Measurements from ENCODE around the gene PHYKPL. TPM values are rescaled to one million over a fixed set of nuclear protein-coding genes. Genes with fewer than 3 reads are reported as not detected.

The PHYKPL gene
- 70.2 and 71.3 TPM in 2 replicates for total RNA-seq
- long read RNA-seq, transcript PHYKPL-201 (13 exons, 2,038 nt): major isoform, 15 of 41 reads
- long read RNA-seq, partial matches to known transcripts: 2 of 41 reads
- long read RNA-seq, other reads (novel, unspliced or antisense): 24 of 41 reads

DNA sequence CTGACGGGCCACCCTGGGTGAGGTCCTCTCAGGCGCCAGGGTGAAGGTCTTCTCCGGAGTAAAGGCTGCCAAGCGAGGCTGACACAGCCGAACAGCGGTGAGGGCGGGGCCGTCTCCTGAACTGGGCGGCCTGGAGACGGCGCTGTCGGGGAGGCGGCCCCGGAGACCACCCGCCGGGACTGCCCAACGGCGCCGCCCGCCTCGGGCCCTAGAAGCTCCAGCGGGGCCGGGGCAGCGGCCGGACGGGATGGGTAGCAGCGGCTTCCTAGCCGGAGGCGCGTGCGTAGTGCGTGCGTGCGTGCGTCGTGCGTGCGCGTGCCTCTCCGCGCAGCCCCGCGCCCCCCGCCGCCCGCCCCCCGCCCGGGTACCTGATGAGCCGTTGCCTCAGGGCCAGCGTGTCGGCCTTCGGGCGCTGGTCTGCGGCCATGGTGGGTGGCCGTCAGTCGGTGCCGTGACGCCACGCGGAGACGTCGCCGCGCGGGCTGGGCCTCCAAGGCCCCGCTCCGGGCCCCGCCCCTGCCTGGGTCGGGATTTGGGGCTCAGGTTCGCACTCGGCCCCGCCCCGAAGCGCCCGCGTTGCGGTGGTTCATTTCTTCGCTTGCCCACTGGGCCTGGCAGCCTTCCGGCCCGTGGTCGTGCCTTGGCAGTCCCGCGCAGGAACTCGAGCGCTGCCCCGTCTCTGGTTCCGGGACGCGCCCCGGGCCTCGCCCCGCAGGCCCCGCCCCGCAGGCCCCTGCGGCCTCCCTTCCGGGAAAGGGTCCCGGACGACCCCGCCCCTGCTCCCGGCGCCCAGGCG, at the start of gene PHYKPL:
PHYKPL (minus strand) TSS at position 679 of the 796 bp plus-strand sequence; CDS start at position 427, 252 bp downstream.
- Mint-ChIP-seq H3K4me1 (ENCODE audit: unreplicated experiment) (peaks cover 29% of the 10 kb centered on the region), H3K4me3 (ENCODE audit: unreplicated experiment) (peak within 1 kb of the TSS; percentile 81), H3K36me3 (ENCODE audit: unreplicated experiment) (peaks cover 27% of the 10 kb centered on the region), H3K27me3 (ENCODE audit: unreplicated experiment) (no peaks in the 10 kb centered on the region), H3K27ac (ENCODE audit: unreplicated experiment) (peak within 1 kb of the TSS; percentile 81), H3K9me3 (ENCODE audit: unreplicated experiment) (peaks cover 7% of the 10 kb centered on the region)
- TF ChIP-seq, protein P1, sequence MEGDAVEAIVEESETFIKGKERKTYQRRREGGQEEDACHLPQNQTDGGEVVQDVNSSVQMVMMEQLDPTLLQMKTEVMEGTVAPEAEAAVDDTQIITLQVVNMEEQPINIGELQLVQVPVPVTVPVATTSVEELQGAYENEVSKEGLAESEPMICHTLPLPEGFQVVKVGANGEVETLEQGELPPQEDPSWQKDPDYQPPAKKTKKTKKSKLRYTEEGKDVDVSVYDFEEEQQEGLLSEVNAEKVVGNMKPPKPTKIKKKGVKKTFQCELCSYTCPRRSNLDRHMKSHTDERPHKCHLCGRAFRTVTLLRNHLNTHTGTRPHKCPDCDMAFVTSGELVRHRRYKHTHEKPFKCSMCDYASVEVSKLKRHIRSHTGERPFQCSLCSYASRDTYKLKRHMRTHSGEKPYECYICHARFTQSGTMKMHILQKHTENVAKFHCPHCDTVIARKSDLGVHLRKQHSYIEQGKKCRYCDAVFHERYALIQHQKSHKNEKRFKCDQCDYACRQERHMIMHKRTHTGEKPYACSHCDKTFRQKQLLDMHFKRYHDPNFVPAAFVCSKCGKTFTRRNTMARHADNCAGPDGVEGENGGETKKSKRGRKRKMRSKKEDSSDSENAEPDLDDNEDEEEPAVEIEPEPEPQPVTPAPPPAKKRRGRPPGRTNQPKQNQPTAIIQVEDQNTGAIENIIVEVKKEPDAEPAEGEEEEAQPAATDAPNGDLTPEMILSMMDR (IDR thresholded peaks at IDR 0.05): peak; percentile 33
- DNase-seq (ENCODE audit: extremely low spot score, unreplicated experiment): peak; percentile 91

DNA sequence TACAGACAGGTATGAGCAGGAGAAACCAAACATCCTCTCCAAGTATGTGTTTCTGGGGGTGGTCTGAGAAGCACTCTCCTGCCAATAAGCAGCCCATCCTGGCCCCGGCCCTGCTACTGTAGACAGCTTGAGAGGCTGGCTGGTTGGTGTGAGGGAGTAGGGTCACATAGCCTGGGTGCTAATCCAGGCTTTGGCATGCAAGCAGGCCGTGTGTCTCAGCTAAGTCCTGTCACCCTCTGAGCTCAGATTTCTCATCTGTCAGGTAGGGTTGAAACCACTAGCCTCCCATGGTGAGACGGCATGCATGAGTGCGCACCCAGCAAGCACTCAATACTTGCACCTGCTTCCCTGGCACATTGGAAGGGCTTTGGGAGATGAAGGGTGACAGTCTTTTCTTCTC, 49.8 kb upstream of the PHYKPL start:
- TF ChIP-seq, protein P1 (IDR thresholded peaks at IDR 0.05): no peak
- Mint-ChIP-seq H3K4me3 (ENCODE audit: unreplicated experiment) (no peak overlapping the region), H3K36me3 (ENCODE audit: unreplicated experiment) (no peaks in the 10 kb centered on the region), H3K4me1 (ENCODE audit: unreplicated experiment) (peaks cover 5% of the 10 kb centered on the region), H3K9me3 (ENCODE audit: unreplicated experiment) (peaks cover 11% of the 10 kb centered on the region), H3K27me3 (ENCODE audit: unreplicated experiment) (peaks cover 9% of the 10 kb centered on the region), H3K27ac (ENCODE audit: unreplicated experiment) (no peak overlapping the region)
- no peak for DNase-seq (ENCODE audit: extremely low spot score, unreplicated experiment)

DNA sequence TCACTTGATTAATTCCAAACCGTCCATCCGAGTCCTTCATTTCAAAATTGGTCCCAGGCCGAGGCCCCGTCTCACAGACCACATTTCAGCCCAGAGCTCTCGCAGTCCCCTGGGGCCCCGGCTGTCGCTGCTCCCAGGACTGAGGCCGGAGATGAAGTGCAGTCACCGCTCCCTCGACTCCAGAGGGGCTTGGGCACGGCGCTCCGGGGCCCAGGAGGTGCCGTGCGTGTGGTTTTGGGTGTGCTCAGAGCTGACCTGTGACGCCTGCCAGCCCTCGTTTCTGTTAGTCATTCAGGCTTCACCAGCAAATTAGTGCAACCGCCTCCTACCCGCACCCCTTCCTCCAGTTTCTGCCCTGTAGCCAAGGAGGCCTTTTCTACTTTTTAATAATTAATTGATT, 48.7 kb upstream of the PHYKPL start:
- Mint-ChIP-seq H3K4me1 (ENCODE audit: unreplicated experiment) (peaks cover 5% of the 10 kb centered on the region), H3K9me3 (ENCODE audit: unreplicated experiment) (peaks cover 11% of the 10 kb centered on the region), H3K27me3 (ENCODE audit: unreplicated experiment) (peaks cover 7% of the 10 kb centered on the region), H3K4me3 (ENCODE audit: unreplicated experiment) (no peak overlapping the region), H3K36me3 (ENCODE audit: unreplicated experiment) (no peaks in the 10 kb centered on the region), H3K27ac (ENCODE audit: unreplicated experiment) (no peak overlapping the region)
- no peak for DNase-seq (ENCODE audit: extremely low spot score, unreplicated experiment)
- TF ChIP-seq, protein P1 (IDR thresholded peaks at IDR 0.05): no peak

DNA sequence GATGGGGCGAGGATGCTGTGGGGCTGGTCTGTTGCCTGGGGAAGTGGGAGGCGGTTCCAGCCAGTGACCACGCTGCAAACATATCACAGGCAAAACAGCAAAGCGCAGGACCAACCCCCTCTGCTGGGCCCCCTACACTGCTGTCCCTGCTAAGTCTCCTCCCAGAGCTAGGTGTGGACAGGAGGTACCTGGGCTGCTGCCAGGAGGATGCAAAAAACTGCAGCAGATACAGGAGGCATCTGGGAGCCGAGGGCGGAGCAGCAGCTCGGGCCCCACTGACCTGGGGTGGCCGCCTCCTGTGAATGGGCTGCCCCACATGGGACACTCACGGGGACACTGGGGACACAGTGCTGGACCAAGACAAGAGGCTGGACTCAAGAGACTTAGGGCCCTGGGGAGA, 48.0 kb upstream of the PHYKPL start:
- no peak overlapping the region for H3K27ac Mint-ChIP-seq (ENCODE audit: unreplicated experiment)
- TF ChIP-seq, protein P1 (IDR thresholded peaks at IDR 0.05): no peak
- peaks cover 16% of the 10 kb centered on the region for H3K9me3 Mint-ChIP-seq (ENCODE audit: unreplicated experiment)
- peaks cover 11% of the 10 kb centered on the region for H3K27me3 Mint-ChIP-seq (ENCODE audit: unreplicated experiment)
- H3K4me3 Mint-ChIP-seq (ENCODE audit: unreplicated experiment): no peak overlapping the region
- H3K4me1 Mint-ChIP-seq (ENCODE audit: unreplicated experiment): peaks cover 5% of the 10 kb centered on the region
- DNase-seq (ENCODE audit: extremely low spot score, unreplicated experiment): no peak
- no peaks in the 10 kb centered on the region for H3K36me3 Mint-ChIP-seq (ENCODE audit: unreplicated experiment)

DNA sequence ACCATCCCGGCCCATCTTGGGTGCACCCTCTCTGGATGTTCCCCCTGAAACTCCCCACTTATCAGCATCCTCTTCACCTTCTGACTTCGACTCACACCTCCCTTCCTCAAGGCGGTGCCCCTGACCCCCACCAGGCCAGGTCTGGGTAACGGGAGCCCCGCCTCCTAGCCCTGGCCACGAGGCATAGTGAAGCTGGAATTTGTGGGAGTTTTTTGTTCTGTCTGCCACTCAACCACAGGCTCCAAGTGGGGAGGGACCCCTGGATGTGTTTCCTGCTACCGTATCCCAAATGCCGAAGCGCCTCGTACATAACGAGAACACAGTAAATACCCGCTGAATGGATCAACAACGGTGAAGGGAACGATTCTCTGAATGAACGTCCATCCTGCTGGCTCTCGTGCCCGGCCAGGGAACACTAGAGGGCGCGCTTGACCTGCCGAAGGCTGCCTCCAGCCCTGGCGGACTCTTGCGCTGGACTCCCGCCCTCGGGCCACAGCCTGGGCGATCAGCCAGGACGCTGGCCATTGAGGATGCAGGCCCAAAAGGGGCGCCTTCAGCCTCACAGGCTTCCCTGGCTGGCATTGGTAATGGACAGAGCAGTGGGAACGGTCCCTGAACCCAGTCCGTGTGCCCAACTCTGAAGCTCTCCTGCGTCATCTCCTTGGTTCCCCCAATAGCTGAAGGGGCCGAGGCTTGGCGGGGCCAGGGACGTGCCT, 47.3 kb upstream of the PHYKPL start:
- Mint-ChIP-seq H3K4me1 (ENCODE audit: unreplicated experiment) (peaks cover 5% of the 10 kb centered on the region), H3K27me3 (ENCODE audit: unreplicated experiment) (peaks cover 11% of the 10 kb centered on the region), H3K4me3 (ENCODE audit: unreplicated experiment) (no peak overlapping the region), H3K36me3 (ENCODE audit: unreplicated experiment) (no peaks in the 10 kb centered on the region), H3K9me3 (ENCODE audit: unreplicated experiment) (peaks cover 17% of the 10 kb centered on the region), H3K27ac (ENCODE audit: unreplicated experiment) (no peak overlapping the region)
- TF ChIP-seq, protein P1 (IDR thresholded peaks at IDR 0.05): peak; percentile 98
- peak; percentile 94 for DNase-seq (ENCODE audit: extremely low spot score, unreplicated experiment)

Data from osteocyte (in vitro differentiated cells).